OCI-LY1 (cell line): ENCODE data around the gene IFNLR1.

Source experiments
- CTCF ChIP-seq: fragments of 200-600 bp; sonication (generic), shearing (Covaris generic); IDR thresholded peaks from 2 replicates; pipeline ENCODE4 v1.5.1; 2017; ENCODE audit warnings: mild to moderate bottlenecking, antibody characterized with exemption, low read length, moderate library complexity, mixed read lengths
- EZH2 ChIP-seq: fragments of 200-600 bp; sonication (generic), shearing (Covaris generic); IDR thresholded peaks from 2 replicates; pipeline ENCODE4 v1.8.0; 2017; ENCODE audit warnings: borderline replicate concordance, mixed run types, mild to moderate bottlenecking, antibody characterized with exemption, low read length, moderate library complexity, mixed read lengths

DNA sequence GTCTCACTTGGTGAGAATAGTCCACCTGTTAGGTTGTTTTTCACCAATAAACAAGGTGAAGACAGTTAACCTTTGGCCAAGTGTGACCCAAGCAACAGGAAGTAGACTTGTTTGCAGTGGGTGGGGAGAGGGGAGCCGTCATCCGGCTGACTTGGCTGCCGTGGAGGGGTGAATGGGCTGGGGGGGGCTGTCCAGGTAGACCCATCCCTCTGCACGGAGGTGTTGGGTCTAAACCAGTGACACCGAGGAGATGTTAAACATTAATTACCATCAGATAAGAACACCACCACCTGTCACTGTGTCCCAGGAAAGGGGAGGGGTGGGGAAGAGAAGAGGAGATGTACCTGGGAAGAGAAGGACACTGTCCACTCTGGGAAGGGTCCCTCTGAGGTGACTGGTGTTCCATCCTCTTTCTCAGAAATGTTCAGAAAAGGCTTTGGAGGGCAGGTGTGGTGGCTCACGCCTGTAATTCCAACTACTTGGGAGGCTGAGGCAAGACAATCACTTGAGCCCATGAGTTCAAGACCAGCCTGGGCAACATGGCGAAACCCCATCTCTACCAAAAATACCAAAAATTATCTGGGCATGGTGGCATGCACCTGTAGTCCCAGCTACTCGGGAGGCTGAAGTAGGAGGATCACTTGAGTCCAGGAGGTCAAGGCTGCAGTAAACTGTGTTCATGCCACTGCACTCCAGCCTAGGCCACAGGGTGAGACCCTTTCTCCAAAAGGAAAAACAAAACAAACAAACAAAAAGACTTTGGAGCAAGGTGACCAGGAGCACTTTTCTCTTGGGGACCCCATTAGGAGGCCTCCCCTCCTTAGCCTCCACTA lies 68.5 kb downstream of the IFNLR1 start:
- TF ChIP-seq CTCF (no peak), EZH2 (no peak)
